Liver (tissue), 9 donors: ENCODE results near the gene GTPBP1. TPM values are rescaled to one million over a fixed set of nuclear protein-coding genes. Genes with fewer than 3 reads are reported as not detected.

Source experiments
- DNase-seq: peaks from one replicate; pipeline ENCODE4 v3.0.0-alpha.2; 2017; ENCODE audit warnings: low spot score
- H3K27ac ChIP-seq, 2 donors: one replicate each; pipeline ENCODE4 v1.7.0; 2013; ENCODE audit warnings: inconsistent platforms in 2 of 2, low read length in 2 of 2, control low read depth in 1 of 2, low read depth in 1 of 2, mild to moderate bottlenecking in 1 of 2
- H3K27me3 ChIP-seq, 4 donors: one replicate each; pipeline versions ENCODE4 v1.6.1 to v1.7.0; 2013; ENCODE audit warnings: low read length in 3 of 4, inconsistent platforms in 1 of 4, mild to moderate bottlenecking in 1 of 4, moderate library complexity in 1 of 4; ENCODE audit not compliant: control insufficient read depth in 4 of 4, insufficient read depth in 4 of 4
- H3K36me3 ChIP-seq, 4 donors: one replicate each; pipeline versions ENCODE4 v1.6.1 to v1.7.0; 2013; ENCODE audit warnings: low read length in 3 of 4, mild to moderate bottlenecking in 3 of 4, low read depth in 1 of 4, moderate library complexity in 1 of 4; ENCODE audit not compliant: control insufficient read depth in 4 of 4, insufficient read depth in 3 of 4
- H3K4me1 ChIP-seq, 4 donors: one replicate each; pipeline versions ENCODE4 v1.6.1 to v1.7.0; 2013; ENCODE audit warnings: low read length in 3 of 4, mild to moderate bottlenecking in 3 of 4, moderate library complexity in 1 of 4; ENCODE audit not compliant: control insufficient read depth in 4 of 4, insufficient read depth in 4 of 4
- H3K4me3 ChIP-seq, 3 donors: one replicate each; pipeline versions ENCODE4 v1.6.1 to v1.7.0; 2013; ENCODE audit warnings: low read length in 3 of 3, control low read depth in 1 of 3, low read depth in 1 of 3, mild to moderate bottlenecking in 1 of 3
- H3K9ac ChIP-seq, 2 donors: one replicate each; pipeline ENCODE4 v1.7.0; 2013; ENCODE audit warnings: low read length in 2 of 2, mild to moderate bottlenecking in 2 of 2, moderate library complexity in 2 of 2, control low read depth in 1 of 2, low read depth in 1 of 2
- H3K9me3 ChIP-seq, 4 donors: one replicate each; pipeline versions ENCODE4 v1.6.1 to v1.7.0; 2013; ENCODE audit warnings: low read length in 3 of 4; ENCODE audit not compliant: control insufficient read depth in 4 of 4
- ATF3 ChIP-seq: IDR thresholded peaks from 2 replicates; pipeline ENCODE4 v1.6.1; 2016; ENCODE audit warnings: antibody characterized with exemption
- CTCF ChIP-seq: fragments of 150-350 bp; IDR thresholded peaks from 2 replicates; pipeline ENCODE4 v1.5.1; 2017; ENCODE audit warnings: improper control_type of control experiment, low read depth, low read length; ENCODE audit not compliant: missing input control
- EGR1 ChIP-seq, 2 donors: IDR thresholded peaks; 2 replicates each; pipeline ENCODE4 v1.6.1; 2016 to 2018; ENCODE audit warnings: antibody characterized with exemption in 2 of 2, low read depth in 2 of 2
- FOXA1 ChIP-seq: IDR thresholded peaks from 2 replicates; pipeline ENCODE4 v1.6.1; 2016; ENCODE audit warnings: antibody characterized with exemption
- FOXA2 ChIP-seq: IDR thresholded peaks from 2 replicates; pipeline ENCODE4 v1.6.1; 2016; ENCODE audit warnings: antibody characterized with exemption
- GABPA ChIP-seq, 2 donors: IDR thresholded peaks in 1 of 2; conservative IDR thresholded peaks in 1 of 2; 2 replicates each; pipeline ENCODE4 v1.6.1; 2016; ENCODE audit warnings: antibody characterized with exemption in 2 of 2, mild to moderate bottlenecking in 1 of 2, moderate library complexity in 1 of 2
- HNF4A ChIP-seq, 2 donors: conservative IDR thresholded peaks; 2 replicates each; pipeline ENCODE4 v1.6.1; 2016; ENCODE audit warnings: antibody characterized with exemption in 2 of 2, mild to moderate bottlenecking in 2 of 2
- HNF4G ChIP-seq: IDR thresholded peaks from 2 replicates; pipeline ENCODE4 v1.6.1; 2016; ENCODE audit warnings: antibody characterized with exemption
- JUND ChIP-seq, 2 donors: IDR thresholded peaks; 2 replicates each; pipeline ENCODE4 v1.6.1; 2016; ENCODE audit warnings: antibody characterized with exemption in 2 of 2
- MAX ChIP-seq: IDR thresholded peaks from 2 replicates; pipeline ENCODE4 v1.6.1; 2016; ENCODE audit warnings: antibody characterized with exemption
- NR2F2 ChIP-seq: IDR thresholded peaks from 2 replicates; pipeline ENCODE4 v1.6.1; 2016; ENCODE audit warnings: antibody characterized with exemption
- RAD21 ChIP-seq, 2 donors: IDR thresholded peaks; 2 replicates each; pipeline ENCODE4 v1.6.1; 2016; ENCODE audit warnings: antibody characterized with exemption in 2 of 2, mild to moderate bottlenecking in 2 of 2
- REST ChIP-seq: IDR thresholded peaks from 2 replicates; pipeline ENCODE4 v1.6.1; 2016; ENCODE audit warnings: antibody characterized with exemption, mild to moderate bottlenecking
- RXRA ChIP-seq, 2 donors: IDR thresholded peaks; 2 replicates each; pipeline ENCODE4 v1.6.1; 2017 to 2018; ENCODE audit warnings: antibody characterized with exemption in 2 of 2, mild to moderate bottlenecking in 1 of 2
- SP1 ChIP-seq: IDR thresholded peaks from 2 replicates; pipeline ENCODE4 v1.6.1; 2018; ENCODE audit warnings: antibody characterized with exemption, mild to moderate bottlenecking
- TAF1 ChIP-seq: conservative IDR thresholded peaks from 2 replicates; pipeline ENCODE4 v1.6.1; 2016; ENCODE audit warnings: antibody characterized with exemption, mild to moderate bottlenecking
- YY1 ChIP-seq: IDR thresholded peaks from 2 replicates; pipeline ENCODE4 v1.6.1; 2016; ENCODE audit warnings: antibody characterized with exemption, mild to moderate bottlenecking
- ZBTB33 ChIP-seq: IDR thresholded peaks from 2 replicates; pipeline ENCODE4 v1.6.1; 2016; ENCODE audit warnings: antibody characterized with exemption
- WGBS: extraction: QIAGEN DNeasy Blood & Tissue Kit; methylation state at CpG from one replicate; pipeline ENCODE4 v1.1.7; 2013; 5-methylcytosine and 5-hydroxymethylcytosine counted together
- polyA plus RNA-seq, 2 donors: library from polyadenylated mRNA; stranded (reverse) in 1 of 2; unstranded in 1 of 2; fragments of 200-250 nt in 1 of 2; fragments of >200 nt in 1 of 2; fragmentation: Nextera tagmentation in 1 of 2; extraction: Ambion mirVana in 1 of 2; gene quantifications; one replicate each; pipeline versions ENCODE4 v1.2.1 to v1.2.3, GENCODE V29; 2013 to 2015
- total RNA-seq, 2 donors: library from RNA; depleted of rRNA; stranded (reverse); fragments of >200 nt; gene quantifications; one replicate each; pipeline ENCODE4 v1.2.3, GENCODE V29; 2014
- donor health status: healthy.
- donor health status: healthy.
- donor health status: healthy.
- donor health status: healthy.
- donor health status: healthy.

The GTPBP1 gene
- total and polyA plus RNA-seq, 4 donors: 5.3 to 56.3 (median 16.1) TPM

- Histone ChIP-seq H3K27me3 (no peaks in the 10 kb centered on the region), H3K4me3 (no peak overlapping the region), H3K27ac (no peak overlapping the region), H3K9ac (no peak overlapping the region), H3K9me3 (no peaks in the 10 kb centered on the region), H3K4me1 (no peaks in the 10 kb centered on the region), H3K36me3 (peaks cover 28 to 87% (median 72%) of the 10 kb centered on the region in 4 donors)
- TF ChIP-seq YY1 (no peak), CTCF (peak; percentile 56), RXRA (IDR thresholded peaks at IDR 0.05) (peak; percentile 29 to 63), FOXA1 (no peak), SP1 (no peak), EGR1 (IDR thresholded peaks at IDR 0.05; ENCODE audit: low read depth in 2 of 2) (no peak), ATF3 (no peak), GABPA (IDR thresholded peaks at IDR 0.05 in 1 of 2, conservative IDR thresholded peaks at IDR 0.05 in 1 of 2) (no peak), JUND (IDR thresholded peaks at IDR 0.05) (no peak), RAD21 (IDR thresholded peaks at IDR 0.05) (peak; percentile 66 to 80), ZBTB33 (no peak), NR2F2 (no peak), FOXA2 (no peak), HNF4A (conservative IDR thresholded peaks at IDR 0.05) (no peak), REST (no peak), MAX (no peak), HNF4G (no peak), TAF1 (no peak)
- DNase-seq: no peak
- WGBS: 51% methylated on average over 3 of the region's 3 CpGs
Measured at GRCh38 chr22:38724926-38725571, 19.3 kb downstream of the GTPBP1 start.
